SK-N-SH treated with all-trans-retinoic acid at 6 μM for 48 hours (cell line): ENCODE data around the gene CALML3.

Source experiments
- ATAC-seq: fragments of 200-7000 bp; cut with Tn5 transposase; 3 replicates; pipeline ENCODE4 v1.9.1; 2020; ENCODE audit warnings: mild to moderate bottlenecking, moderate library complexity
- CREB5 ChIP-seq: fragments of 250-450 bp; sonication (Bioruptor Pico); IDR thresholded peaks from 2 replicates; pipeline ENCODE4 v1.5.1; 2020; ENCODE audit warnings: low read depth, mild to moderate bottlenecking, moderate library complexity
- CSDC2 ChIP-seq: fragments of 250-450 bp; sonication (Bioruptor Pico); IDR thresholded peaks from 2 replicates; pipeline ENCODE4 v1.5.0; 2020; ENCODE audit warnings: mild to moderate bottlenecking, moderate library complexity
- CSRNP3 ChIP-seq: fragments of 250-450 bp; sonication (Bioruptor Pico); IDR thresholded peaks from 2 replicates; pipeline ENCODE4 v1.5.1; 2021; ENCODE audit warnings: mild to moderate bottlenecking, moderate library complexity
- GLIS3 ChIP-seq: fragments of 250-450 bp; sonication (Bioruptor Pico); IDR thresholded peaks from 2 replicates; pipeline ENCODE4 v1.5.0; 2020; ENCODE audit warnings: mild to moderate bottlenecking, moderate library complexity
- ISL1 ChIP-seq: fragments of 250-450 bp; sonication (Bioruptor Pico); IDR thresholded peaks from 2 replicates; pipeline ENCODE4 v2.1.2; 2022; ENCODE audit warnings: mild to moderate bottlenecking, moderate library complexity
- OSR1 ChIP-seq: fragments of 250-450 bp; sonication (Bioruptor Pico); IDR thresholded peaks from 2 replicates; pipeline ENCODE4 v1.8.0; 2022; ENCODE audit warnings: moderate library complexity, mild to moderate bottlenecking, inconsistent platforms
- PATZ1 ChIP-seq: fragments of 250-450 bp; sonication (Bioruptor Pico); IDR thresholded peaks from 2 replicates; pipeline ENCODE4 v1.8.0; 2020; ENCODE audit warnings: mild to moderate bottlenecking, moderate library complexity, borderline replicate concordance
- POU6F1 ChIP-seq: fragments of 250-450 bp; sonication (Bioruptor Pico); IDR thresholded peaks from 2 replicates; pipeline ENCODE4 v1.8.0; 2021; ENCODE audit warnings: low read depth, mild to moderate bottlenecking, moderate library complexity, borderline replicate concordance
- PPARA ChIP-seq: fragments of 250-450 bp; sonication (Bioruptor Pico); IDR thresholded peaks from 2 replicates; pipeline ENCODE4 v1.5.0; 2020; ENCODE audit warnings: mild to moderate bottlenecking, borderline replicate concordance
- RARB ChIP-seq: fragments of 250-450 bp; sonication (Bioruptor Pico); IDR thresholded peaks from 2 replicates; pipeline ENCODE4 v1.8.0; 2021; ENCODE audit warnings: mild to moderate bottlenecking, moderate library complexity
- SNAI2 ChIP-seq: fragments of 250-450 bp; sonication (Bioruptor Pico); IDR thresholded peaks from 2 replicates; pipeline ENCODE4 v1.5.0; 2020; ENCODE audit warnings: mild to moderate bottlenecking, moderate library complexity
- TCF4 ChIP-seq: fragments of 250-450 bp; sonication (Bioruptor Pico); IDR thresholded peaks from 2 replicates; pipeline ENCODE4 v1.8.0; 2021; ENCODE audit warnings: mild to moderate bottlenecking, moderate library complexity, borderline replicate concordance
- TOX ChIP-seq: fragments of 250-450 bp; sonication (Bioruptor Pico); IDR thresholded peaks from 2 replicates; pipeline ENCODE4 v1.8.0; 2021; ENCODE audit warnings: mild to moderate bottlenecking, moderate library complexity, borderline replicate concordance
- TSHZ2 ChIP-seq: fragments of 250-450 bp; sonication (Bioruptor Pico); IDR thresholded peaks from 2 replicates; pipeline ENCODE4 v1.5.0; 2020; ENCODE audit warnings: mild to moderate bottlenecking, moderate library complexity
- ZC3H10 ChIP-seq: fragments of 250-450 bp; sonication (Bioruptor Pico); IDR thresholded peaks from 2 replicates; pipeline ENCODE4 v1.5.1; 2021; ENCODE audit warnings: mild to moderate bottlenecking, moderate library complexity
- ZNF565 ChIP-seq: fragments of 450-650 bp; formaldehyde crosslinking; conservative IDR thresholded peaks from 2 replicates; pipeline ENCODE4 v1.5.0; 2020; ENCODE audit warnings: low read depth, mild to moderate bottlenecking, moderate library complexity
- ZNF70 ChIP-seq: fragments of 450-650 bp; formaldehyde crosslinking; IDR thresholded peaks from 2 replicates; pipeline ENCODE4 v1.5.0; 2020; ENCODE audit warnings: mild to moderate bottlenecking, moderate library complexity
- ZNF8 ChIP-seq: fragments of 450-650 bp; formaldehyde crosslinking; IDR thresholded peaks from 2 replicates; pipeline ENCODE4 v1.5.0; 2020; ENCODE audit warnings: mild to moderate bottlenecking, moderate library complexity

The CALML3 gene

GRCh38 chr10:5553400-5554170 lies 28.8 kb downstream of the CALML3 start (continued):
- TF ChIP-seq POU6F1: no peak
- TF ChIP-seq TOX (CRISPR knock-in tag): no peak
- TF ChIP-seq TCF4 (CRISPR knock-in tag): no peak
- no peak for TF ChIP-seq PATZ1 (CRISPR knock-in tag)
- no peak for TF ChIP-seq CSDC2 (CRISPR knock-in tag)
- no peak for TF ChIP-seq TSHZ2 (CRISPR knock-in tag)
- TF ChIP-seq, all 23 proteins: peak for 0

- no peak for ATAC-seq
- no peak for TF ChIP-seq PPARA
These were observed 30.3 kb downstream of the CALML3 start for GRCh38 chr10:5555021-5555510.

GRCh38 chr10:5555881-5556280 lies 31.1 kb downstream of the CALML3 start:
- ATAC-seq: no peak
- TF ChIP-seq TCF4 (CRISPR knock-in tag): no peak
- TF ChIP-seq ZNF565 (CRISPR knock-in tag): no peak
- no peak for TF ChIP-seq RARB (CRISPR knock-in tag)
- no peak for TF ChIP-seq TSHZ2 (CRISPR knock-in tag)
- no peak for TF ChIP-seq ISL1 (CRISPR knock-in tag)
- no peak for TF ChIP-seq PPARA
- TF ChIP-seq TOX (CRISPR knock-in tag): no peak
- no peak for TF ChIP-seq CREB5 (CRISPR knock-in tag)
- no peak for TF ChIP-seq CSRNP3 (CRISPR knock-in tag)
- TF ChIP-seq GLIS3 (CRISPR knock-in tag): no peak

- no peak for ATAC-seq
- TF ChIP-seq SNAI2 (CRISPR knock-in tag) (no peak), OSR1 (CRISPR knock-in tag) (no peak), TSHZ2 (CRISPR knock-in tag) (no peak), RARB (CRISPR knock-in tag) (no peak), TOX (CRISPR knock-in tag) (no peak), ZNF8 (CRISPR knock-in tag) (no peak), ZNF70 (CRISPR knock-in tag) (no peak), TCF4 (CRISPR knock-in tag) (no peak), ZNF565 (CRISPR knock-in tag) (no peak), PPARA (no peak), ZC3H10 (no peak)
These were observed 31.8 kb downstream of the CALML3 start for GRCh38 chr10:5556576-5556975.
